GM12878 (cell line): ENCODE results near the gene ACTN3. TPM values are rescaled to one million over a fixed set of nuclear protein-coding genes. Genes with fewer than 3 reads are reported as not detected.
"Not testable (repeated sequence)": the region's sequence is repeated elsewhere in the genome, so short reads cannot be mapped to it uniquely, and the experiment has no call there.

Source experiments
- ATAC-seq: fragments of 200-7000 bp; cut with Tn5 transposase; 3 replicates; pipeline ENCODE4 v1.9.1; 2020; ENCODE audit warnings: mild to moderate bottlenecking, moderate library complexity
- BruUV-seq: library from RNA; stranded (reverse); fragments of 400-500 nt; replicated peaks from 2 replicates; lab custom pipeline; 2021; lab: Mats Ljungman, UMichigan
- CTCF ChIA-PET: fragments of 300-600 bp; sonication (Branson Sonifier 250); formaldehyde crosslinking; extraction: SDS; loops from one replicate; lab custom pipeline; 2021; ENCODE audit warnings: inconsistent platforms; lab: Yijun Ruan, JAX
- POLR2A ChIA-PET: fragments of 350-600 bp; formaldehyde crosslinking; extraction: SDS; loops from one replicate; lab custom pipeline; 2021; ENCODE audit warnings: inconsistent platforms; lab: Charles Lee
- RAD21 ChIA-PET: fragments of 300-600 bp; sonication (Branson Sonifier 250); formaldehyde crosslinking; loops from one replicate; lab custom pipeline; 2023; ENCODE audit warnings: antibody characterized with exemption; ENCODE audit not compliant: unreplicated experiment; lab: Charles Lee
- SMC1A ChIA-PET: fragments of 300-600 bp; sonication (Branson Sonifier 250); formaldehyde crosslinking; loops from one replicate; lab custom pipeline; 2023; ENCODE audit not compliant: unreplicated experiment, uncharacterized antibody; lab: Charles Lee
- DNase-seq: peaks from one replicate; pipeline ENCODE4 v3.0.0-alpha.2; 2011; ENCODE audit warnings: low read depth, low spot score
- FAIRE-seq: peaks from 3 replicates; lab custom pipeline; 2011; peaks lifted over from hg19 to GRCh38; lab: Jason Lieb, UNC
- H2AFZ ChIP-seq: 2 replicates; pipeline ENCODE4 v1.6.0; 2011; ENCODE audit warnings: low read depth, low read length, control low read depth; ENCODE audit not compliant: control insufficient read depth
- H3K27ac ChIP-seq: 2 replicates; pipeline ENCODE4 v1.5.1; 2011; ENCODE audit warnings: control low read depth; ENCODE audit not compliant: control insufficient read depth, insufficient read depth
- H3K27me3 ChIP-seq, 2 experiments: replicated peaks in 1 of 2; 2 replicates each; pipeline versions ENCODE4 v1.6.0 to v1.6.1; 2011; ENCODE audit warnings: low read length in 1 of 2; ENCODE audit not compliant: control insufficient read depth in 2 of 2, insufficient read depth in 2 of 2
- H3K36me3 ChIP-seq, 2 experiments: 2 replicates each; pipeline ENCODE4 v1.5.1; 2011; ENCODE audit warnings: low read length in 1 of 2; ENCODE audit not compliant: control insufficient read depth in 2 of 2, insufficient read depth in 2 of 2
- H3K4me1 ChIP-seq: 2 replicates; pipeline ENCODE4 v1.6.1; 2011; ENCODE audit warnings: mild to moderate bottlenecking, low read length, moderate library complexity, mixed read lengths; ENCODE audit not compliant: control insufficient read depth, insufficient read depth
- H3K4me2 ChIP-seq: 2 replicates; pipeline ENCODE4 v1.6.0; 2011; ENCODE audit warnings: control low read depth; ENCODE audit not compliant: control insufficient read depth, insufficient read depth
- H3K4me3 ChIP-seq: fragments of 200-600 bp; sonication (generic); 2 replicates; pipeline ENCODE4 v1.5.1; 2016
- H3K79me2 ChIP-seq: 2 replicates; pipeline ENCODE4 v1.6.0; 2011; ENCODE audit warnings: low read length; ENCODE audit not compliant: control insufficient read depth, insufficient read depth
- H3K9ac ChIP-seq: 2 replicates; pipeline ENCODE4 v1.8.0; 2011; ENCODE audit warnings: low read length, control low read depth, mixed read lengths; ENCODE audit not compliant: control insufficient read depth, insufficient read depth
- H3K9me3 ChIP-seq: replicated peaks from 3 replicates; pipeline ENCODE4 v1.5.1; 2011; ENCODE audit warnings: mild to moderate bottlenecking, low read length; ENCODE audit not compliant: control insufficient read depth, insufficient read depth
- H4K20me1 ChIP-seq: 2 replicates; pipeline ENCODE4 v1.6.0; 2011; ENCODE audit not compliant: control insufficient read depth, insufficient read depth
- BHLHE40 ChIP-seq, 2 experiments: fragments of 450-650 bp in 1 of 2; IDR thresholded peaks; 2 replicates each; pipeline ENCODE4 v1.6.1; 2011 to 2017; ENCODE audit warnings: low read depth in 2 of 2, borderline replicate concordance in 1 of 2, improper control_type of control experiment in 1 of 2, low read length in 1 of 2, mild to moderate bottlenecking in 1 of 2
- CBX5 ChIP-seq: sonication (generic); IDR thresholded peaks from 2 replicates; pipeline ENCODE4 v1.6.1; 2016; ENCODE audit warnings: low read depth, moderate library complexity, mild to moderate bottlenecking, inconsistent platforms
- HDAC6 ChIP-seq: fragments of 200-600 bp; sonication (generic); IDR thresholded peaks from one replicate; pipeline ENCODE4 v1.8.0; 2017; ENCODE audit warnings: antibody characterized with exemption; ENCODE audit not compliant: unreplicated experiment
- NFIC ChIP-seq: IDR thresholded peaks from 2 replicates; pipeline ENCODE4 v1.6.1; 2012; ENCODE audit warnings: low read depth, mild to moderate bottlenecking, inconsistent platforms, low read length, moderate library complexity
- SUZ12 ChIP-seq: fragments of 200-600 bp; sonication (generic); IDR thresholded peaks from one replicate; pipeline ENCODE4 v1.6.1; 2018; ENCODE audit warnings: antibody characterized with exemption, mild to moderate bottlenecking; ENCODE audit not compliant: unreplicated experiment
- ZNF274 ChIP-seq: IDR thresholded peaks from one replicate; pipeline ENCODE4 v1.8.0; 2011; ENCODE audit not compliant: insufficient read length, insufficient read depth
- WGBS: methylation state at CpG from one replicate; pipeline ENCODE4 v1.1.6; 2016; ENCODE audit warnings: low lambda C conversion rate; ENCODE audit not compliant: insufficient replicate concordance, insufficient coverage; ENCODE audit errors: missing lambda C conversion rate; 5-methylcytosine and 5-hydroxymethylcytosine counted together
- in situ Hi-C: fragments of 300-500 bp; cut with MboI; formaldehyde crosslinking; loops from 9 replicates; pipeline ENCODE4 v1.14.3; 2018; ENCODE audit warnings: mixed read lengths
- intact Hi-C: fragments of 100-400 bp; cut with micrococcal nuclease; formaldehyde crosslinking; loops from one replicate; pipeline ENCODE4 v1.14.2; 2022; ENCODE audit not compliant: unreplicated experiment
- polyA plus RNA-seq, 11 experiments: library from polyadenylated mRNA; depleted of rRNA in 4 of 11; unstranded in 6 of 11; stranded (reverse) in 5 of 11; fragments of >200 nt; fragmentation: Nextera tagmentation in 4 of 11; fragmentation: Illumina TruSeq in 1 of 11; extraction: Ambion mirVana in 4 of 11; extraction: Trizol in 1 of 11; gene quantifications; 1 replicate in 1 of 11; 2 replicates in 10 of 11; pipeline versions ENCODE4 v1.2.1 to v1.2.3, GENCODE V29; 2011 to 2016; ENCODE audit warnings: inconsistent platforms in 2 of 11, missing spikeins in 2 of 11, low read depth in 1 of 11
- total RNA-seq, 4 experiments: library from RNA; depleted of rRNA in 3 of 4; stranded (reverse); fragments of >200 nt in 3 of 4; fragmentation: Illumina TruSeq in 1 of 4; extraction: Trizol in 1 of 4; gene quantifications; 2 replicates each; pipeline versions ENCODE4 v1.2.1 to v1.2.3, GENCODE V29; 2013 to 2021
- TF ChIP-seq, protein P1 (sequence below), 3 experiments: IDR thresholded peaks in 2 of 3; conservative IDR thresholded peaks in 1 of 3; 2 replicates each; pipeline ENCODE4 v1.5.1; 2011; ENCODE audit warnings: low read depth in 3 of 3, low read length in 3 of 3, mild to moderate bottlenecking in 3 of 3, control low read depth in 2 of 3, moderate library complexity in 2 of 3, inconsistent platforms in 1 of 3, mixed read lengths in 1 of 3; ENCODE audit not compliant: control insufficient read depth in 2 of 3, insufficient read depth in 1 of 3; ENCODE audit errors: extremely low read depth in 1 of 3

Gene ACTN3
- total and polyA plus RNA-seq, 10 of the 15 experiments (the other 5 are each of a cell fraction or from before 2014, with no cell fraction given) = 0.06 to 0.67 (median 0.17) TPM; not detected in 3

DNA sequence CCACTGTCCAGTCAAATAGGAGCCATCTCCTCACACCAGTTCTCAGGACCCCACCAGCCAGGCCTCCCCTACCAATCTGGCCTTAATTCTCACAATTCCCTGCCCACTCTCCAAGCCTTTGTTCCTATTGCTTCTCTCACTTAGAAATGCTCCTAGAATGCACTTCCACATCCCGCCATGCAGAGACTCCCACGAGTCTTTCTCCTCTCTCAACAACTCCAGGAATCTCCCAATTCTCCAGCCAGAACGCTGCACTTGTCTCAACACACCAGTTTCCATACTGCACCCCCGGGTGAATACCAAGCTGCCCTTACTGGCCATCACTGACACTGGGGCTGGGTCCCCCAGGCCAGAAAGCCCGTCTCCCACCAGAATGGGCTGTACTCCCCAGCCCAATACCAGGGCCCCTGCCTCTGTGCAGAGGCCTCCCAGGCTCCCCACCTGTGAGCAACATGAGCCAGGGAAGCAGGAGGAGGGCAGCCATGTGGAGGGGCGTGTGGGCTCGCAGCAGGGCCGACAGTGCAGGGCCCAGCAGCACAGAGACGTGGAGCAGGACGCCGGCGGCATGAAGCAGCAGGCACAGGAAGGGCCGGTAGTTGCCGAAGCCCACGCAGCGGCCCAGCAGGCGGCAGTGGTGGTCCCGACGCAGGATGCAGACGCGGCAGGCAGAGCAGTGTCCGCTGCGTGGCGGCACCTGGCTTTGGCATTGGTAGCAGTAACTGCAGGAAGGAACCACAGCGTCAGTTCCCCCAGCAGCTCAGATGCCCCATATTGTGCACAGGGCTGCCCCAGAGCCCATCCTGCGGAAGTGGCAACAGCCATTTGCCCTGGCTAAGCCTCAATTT is 3.2 kb upstream of the ACTN3 start (continued):
- TF ChIP-seq, protein P1, sequence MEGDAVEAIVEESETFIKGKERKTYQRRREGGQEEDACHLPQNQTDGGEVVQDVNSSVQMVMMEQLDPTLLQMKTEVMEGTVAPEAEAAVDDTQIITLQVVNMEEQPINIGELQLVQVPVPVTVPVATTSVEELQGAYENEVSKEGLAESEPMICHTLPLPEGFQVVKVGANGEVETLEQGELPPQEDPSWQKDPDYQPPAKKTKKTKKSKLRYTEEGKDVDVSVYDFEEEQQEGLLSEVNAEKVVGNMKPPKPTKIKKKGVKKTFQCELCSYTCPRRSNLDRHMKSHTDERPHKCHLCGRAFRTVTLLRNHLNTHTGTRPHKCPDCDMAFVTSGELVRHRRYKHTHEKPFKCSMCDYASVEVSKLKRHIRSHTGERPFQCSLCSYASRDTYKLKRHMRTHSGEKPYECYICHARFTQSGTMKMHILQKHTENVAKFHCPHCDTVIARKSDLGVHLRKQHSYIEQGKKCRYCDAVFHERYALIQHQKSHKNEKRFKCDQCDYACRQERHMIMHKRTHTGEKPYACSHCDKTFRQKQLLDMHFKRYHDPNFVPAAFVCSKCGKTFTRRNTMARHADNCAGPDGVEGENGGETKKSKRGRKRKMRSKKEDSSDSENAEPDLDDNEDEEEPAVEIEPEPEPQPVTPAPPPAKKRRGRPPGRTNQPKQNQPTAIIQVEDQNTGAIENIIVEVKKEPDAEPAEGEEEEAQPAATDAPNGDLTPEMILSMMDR (IDR thresholded peaks at IDR 0.05 in 2 of 3, conservative IDR thresholded peaks at IDR 0.05 in 1 of 3; ENCODE audit: control insufficient read depth in 2 of 3, extremely low read depth in 1 of 3, insufficient read depth in 1 of 3, low read depth in 3 of 3, low read length in 3 of 3) = peak; percentile 62 to 87 (median 80)
- TF ChIP-seq ZNF274 (no peak), CBX5 (no peak), SUZ12 (no peak), NFIC (no peak), HDAC6 (no peak)

DNA sequence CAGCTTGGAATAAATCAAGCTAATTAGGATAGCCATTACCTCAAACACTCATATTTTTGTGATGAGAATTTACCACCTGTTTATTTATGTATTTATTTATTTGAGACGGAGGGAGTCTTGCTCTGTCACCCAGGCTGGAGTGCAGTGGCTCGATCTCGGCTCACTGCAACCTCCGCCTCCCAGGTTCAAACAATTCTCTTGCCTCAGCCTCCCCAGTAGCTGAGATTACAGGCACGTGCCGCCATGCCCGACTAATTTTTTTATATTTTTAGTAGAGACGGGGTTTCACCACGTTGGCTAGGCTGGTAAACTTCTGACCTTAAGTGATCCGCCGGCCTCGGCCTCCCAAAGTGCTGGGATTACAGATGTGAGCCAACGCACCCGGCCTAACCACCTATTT is 1.8 kb upstream of the ACTN3 start:
- SMC1A ChIA-PET = interaction anchor here (0.6 to 5.6 kb wide), 6 partner anchors 15 to 1106 kb away, joined by 3 to 37 read pairs (median 3); partner anchors contain the start of genes RBM4 and RBM4B
- H3K79me2 ChIP-seq = not testable (repeated sequence)

More for the DNA sequence above, 1.8 kb upstream of the ACTN3 start:
- H3K27me3 ChIP-seq, FAIRE-seq, H3K4me1 ChIP-seq, H4K20me1 ChIP-seq, H3K9me3 ChIP-seq, intact Hi-C loops, H3K36me3 ChIP-seq, in situ Hi-C loops, ATAC-seq, DNase-seq: not testable (repeated sequence)
- 7% methylated on average over 14 of the region's 14 CpGs for WGBS
- Histone ChIP-seq H3K4me3 (peak overlapping the region; percentile 86), H3K9ac (peak overlapping the region; percentile 79), H3K4me2 (peak overlapping the region; percentile 82), H3K27ac (peak overlapping the region; percentile 72), H2AFZ (peak overlapping the region; percentile 3; the same call in 1 of the 2 replicates)
- ChIA-PET CTCF (interaction anchor here (0.6 to 4.3 kb wide), 3 partner anchors 17 to 133 kb away, joined by 3 to 32 read pairs (median 3); partner anchors contain the start of genes RBM14 and RBM4B), POLR2A (interaction anchor here (0.6 to 4.0 kb wide), 7 partner anchors 47 to 582 kb away, joined by 3 to 26 read pairs (median 5); partner anchors contain the start of genes CCDC87, CCS, DPP3 and PELI3), RAD21 (interaction anchor here (0.6 to 2.9 kb wide), 5 partner anchors 65 to 1915 kb away, joined by 3 to 37 read pairs (median 3); partner anchors contain the start of genes DPP3, RBM4 and RBM4B)
- TF ChIP-seq BHLHE40 (IDR thresholded peaks at IDR 0.05; ENCODE audit: borderline replicate concordance in 1 of 2, low read depth in 2 of 2, low read length in 1 of 2) = peak; percentile 55 to 90; a peak in 3 of 4 replicates
- TSS peak; percentile 87 for BruUV-seq
